OCI-LY1 (cell line): ENCODE data around the gene GULP1.

Source experiments
- H2AFZ ChIP-seq: fragments of 200-600 bp; sonication (generic), shearing (Covaris generic); 2 replicates; pipeline ENCODE4 v1.6.0; 2014; ENCODE audit warnings: antibody characterized with exemption, mild to moderate bottlenecking, low read length
- H3F3A ChIP-seq: fragments of 200-600 bp; sonication (generic), shearing (Covaris generic); 2 replicates; pipeline ENCODE4 v1.6.0; 2014; ENCODE audit warnings: mild to moderate bottlenecking, antibody characterized with exemption, low read length, moderate library complexity; ENCODE audit not compliant: insufficient read depth
- H3K27ac ChIP-seq: fragments of 200-600 bp; sonication (generic); 2 replicates; pipeline ENCODE4 v1.5.1; 2014; ENCODE audit warnings: low read length, mixed run types, mild to moderate bottlenecking, low read depth; ENCODE audit not compliant: poor library complexity, severe bottlenecking
- H3K27me3 ChIP-seq: fragments of 200-600 bp; sonication (generic); 2 replicates; pipeline ENCODE4 v1.6.0; 2014; ENCODE audit warnings: antibody characterized with exemption, mild to moderate bottlenecking, low read length, moderate library complexity; ENCODE audit not compliant: insufficient read depth
- H3K36me3 ChIP-seq: fragments of 200-600 bp; sonication (generic); 2 replicates; pipeline ENCODE4 v1.6.1; 2014; ENCODE audit warnings: mild to moderate bottlenecking, antibody characterized with exemption, low read length, moderate library complexity, mixed read lengths; ENCODE audit not compliant: insufficient read depth
- H3K4me1 ChIP-seq: fragments of 200-600 bp; sonication (generic); 2 replicates; pipeline ENCODE4 v1.5.1; 2014; ENCODE audit warnings: mild to moderate bottlenecking, low read length, moderate library complexity; ENCODE audit not compliant: insufficient read depth, severe bottlenecking
- H3K4me2 ChIP-seq: fragments of 200-600 bp; sonication (generic), shearing (Covaris generic); 2 replicates; pipeline ENCODE4 v1.6.1; 2014; ENCODE audit warnings: low read length
- H3K4me3 ChIP-seq: fragments of 200-600 bp; sonication (generic); 2 replicates; pipeline ENCODE4 v1.5.1; 2014; ENCODE audit warnings: low read length, low read depth, mild to moderate bottlenecking, mixed read lengths; ENCODE audit not compliant: poor library complexity, severe bottlenecking
- H3K79me2 ChIP-seq: fragments of 200-600 bp; shearing (Covaris generic); 2 replicates; pipeline ENCODE4 v1.6.1; 2016; ENCODE audit warnings: mixed run types, low read length, mixed read lengths; ENCODE audit not compliant: insufficient read depth
- H3K9ac ChIP-seq: fragments of 200-600 bp; sonication (generic), shearing (Covaris generic); 2 replicates; pipeline ENCODE4 v1.6.1; 2014; ENCODE audit warnings: mild to moderate bottlenecking, low read length, mixed read lengths
- H3K9me2 ChIP-seq: fragments of 200-600 bp; sonication (generic), shearing (Covaris generic); 2 replicates; pipeline ENCODE4 v1.6.1; 2014; ENCODE audit warnings: low read depth, mild to moderate bottlenecking, low read length, mixed read lengths
- H3K9me3 ChIP-seq: fragments of 200-600 bp; shearing (Covaris generic); 2 replicates; pipeline ENCODE4 v1.6.1; 2014; ENCODE audit warnings: low read length, mixed read lengths
- H4K20me1 ChIP-seq: fragments of 200-600 bp; sonication (generic), shearing (Covaris generic); 2 replicates; pipeline ENCODE4 v1.6.0; 2016; ENCODE audit warnings: mild to moderate bottlenecking, low read length; ENCODE audit not compliant: insufficient read depth
- EZH2 ChIP-seq: fragments of 200-600 bp; sonication (generic), shearing (Covaris generic); IDR thresholded peaks from 2 replicates; pipeline ENCODE4 v1.8.0; 2017; ENCODE audit warnings: borderline replicate concordance, mixed run types, mild to moderate bottlenecking, antibody characterized with exemption, low read length, moderate library complexity, mixed read lengths
- TF ChIP-seq, protein P1 (sequence below): fragments of 200-600 bp; sonication (generic), shearing (Covaris generic); IDR thresholded peaks from 2 replicates; pipeline ENCODE4 v1.5.1; 2017; ENCODE audit warnings: mild to moderate bottlenecking, antibody characterized with exemption, low read length, moderate library complexity, mixed read lengths

Gene GULP1

DNA sequence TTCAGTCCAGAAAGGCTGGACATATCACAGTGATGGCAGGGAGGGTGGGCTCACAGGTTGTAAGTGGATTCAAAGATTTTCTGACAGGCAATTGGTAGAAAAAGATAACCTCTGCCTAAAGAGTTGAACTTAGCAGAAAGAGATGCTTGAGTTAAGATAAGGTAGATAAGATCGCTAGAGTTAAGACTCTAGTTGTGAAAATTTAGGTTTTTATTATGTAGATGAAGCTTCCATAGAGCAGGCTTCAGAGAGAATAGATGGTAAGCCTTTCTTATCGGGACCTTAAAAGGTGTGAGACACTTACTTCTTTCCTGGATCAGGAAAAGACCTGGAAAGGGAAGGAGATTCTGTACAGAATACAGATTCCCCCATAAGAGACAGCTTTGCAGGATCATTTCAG lies 134.4 kb downstream of the GULP1 start:
- TF ChIP-seq, protein P1, sequence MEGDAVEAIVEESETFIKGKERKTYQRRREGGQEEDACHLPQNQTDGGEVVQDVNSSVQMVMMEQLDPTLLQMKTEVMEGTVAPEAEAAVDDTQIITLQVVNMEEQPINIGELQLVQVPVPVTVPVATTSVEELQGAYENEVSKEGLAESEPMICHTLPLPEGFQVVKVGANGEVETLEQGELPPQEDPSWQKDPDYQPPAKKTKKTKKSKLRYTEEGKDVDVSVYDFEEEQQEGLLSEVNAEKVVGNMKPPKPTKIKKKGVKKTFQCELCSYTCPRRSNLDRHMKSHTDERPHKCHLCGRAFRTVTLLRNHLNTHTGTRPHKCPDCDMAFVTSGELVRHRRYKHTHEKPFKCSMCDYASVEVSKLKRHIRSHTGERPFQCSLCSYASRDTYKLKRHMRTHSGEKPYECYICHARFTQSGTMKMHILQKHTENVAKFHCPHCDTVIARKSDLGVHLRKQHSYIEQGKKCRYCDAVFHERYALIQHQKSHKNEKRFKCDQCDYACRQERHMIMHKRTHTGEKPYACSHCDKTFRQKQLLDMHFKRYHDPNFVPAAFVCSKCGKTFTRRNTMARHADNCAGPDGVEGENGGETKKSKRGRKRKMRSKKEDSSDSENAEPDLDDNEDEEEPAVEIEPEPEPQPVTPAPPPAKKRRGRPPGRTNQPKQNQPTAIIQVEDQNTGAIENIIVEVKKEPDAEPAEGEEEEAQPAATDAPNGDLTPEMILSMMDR = no peak
- no peak for TF ChIP-seq EZH2
- no peaks in the 10 kb centered on the region for H3F3A ChIP-seq
- H2AFZ ChIP-seq = no peak overlapping the region
- no peaks in the 10 kb centered on the region for H3K36me3 ChIP-seq
- no peaks in the 10 kb centered on the region for H3K79me2 ChIP-seq
- H3K4me1 ChIP-seq = no peaks in the 10 kb centered on the region
- H3K4me2 ChIP-seq = no peak overlapping the region
- H4K20me1 ChIP-seq = no peaks in the 10 kb centered on the region
- H3K9me2 ChIP-seq = no peaks in the 10 kb centered on the region
- no peak overlapping the region for H3K27ac ChIP-seq
- H3K9me3 ChIP-seq = no peaks in the 10 kb centered on the region
- no peak overlapping the region for H3K9ac ChIP-seq
- no peaks in the 10 kb centered on the region for H3K27me3 ChIP-seq
- H3K4me3 ChIP-seq = no peak overlapping the region

DNA sequence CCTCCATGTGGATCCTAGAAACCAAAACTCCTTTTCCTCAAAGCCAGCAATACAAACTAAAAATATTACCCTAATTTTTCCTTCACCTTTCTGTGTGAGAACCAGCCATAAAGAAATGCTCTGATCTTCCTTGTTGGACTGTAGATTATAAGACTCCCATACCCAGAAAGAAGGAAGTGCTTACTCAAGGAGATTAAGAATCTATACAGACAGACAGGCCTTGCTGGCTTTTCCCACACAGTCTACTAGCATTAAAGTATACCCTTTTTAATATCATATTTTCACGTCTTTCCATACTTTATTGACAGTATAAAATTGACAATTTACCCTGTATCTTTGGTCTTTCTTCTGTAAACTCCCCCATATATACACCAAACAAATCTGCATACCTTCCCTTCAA lies 139.0 kb downstream of the GULP1 start:
- no peak overlapping the region for H2AFZ ChIP-seq

DNA sequence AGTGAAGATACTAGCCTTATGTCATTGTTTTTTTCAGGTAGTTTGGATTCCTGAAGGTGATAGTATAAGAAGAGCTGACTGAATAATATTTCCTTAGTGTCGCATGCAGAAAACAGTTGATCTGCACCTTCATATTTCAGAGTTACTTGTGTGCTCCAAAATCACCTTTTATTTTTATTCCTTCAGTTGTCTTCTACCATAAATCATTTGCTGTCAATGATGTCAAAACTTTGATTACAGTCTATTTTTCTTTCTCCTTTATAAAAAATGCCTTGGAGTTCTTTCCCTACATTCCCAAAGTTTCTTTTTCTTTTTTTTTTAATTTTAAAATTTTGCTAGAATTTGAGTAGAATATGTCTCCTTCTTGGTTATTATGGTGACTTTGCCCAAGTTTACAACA lies 142.3 kb downstream of the GULP1 start:
- no peaks in the 10 kb centered on the region for H3K27me3 ChIP-seq
- no peaks in the 10 kb centered on the region for H3K4me1 ChIP-seq
- no peaks in the 10 kb centered on the region for H4K20me1 ChIP-seq
- no peak overlapping the region for H3K4me2 ChIP-seq
- no peak overlapping the region for H3K27ac ChIP-seq
- H3K9me3 ChIP-seq = no peaks in the 10 kb centered on the region
- H3K9ac ChIP-seq = no peak overlapping the region
- TF ChIP-seq, protein P1 = no peak
- no peak for TF ChIP-seq EZH2
- no peak overlapping the region for H3K4me3 ChIP-seq
- H3K9me2 ChIP-seq = no peaks in the 10 kb centered on the region
- H3K36me3 ChIP-seq = no peaks in the 10 kb centered on the region
- no peaks in the 10 kb centered on the region for H3K79me2 ChIP-seq
- H3F3A ChIP-seq = no peaks in the 10 kb centered on the region
- no peak overlapping the region for H2AFZ ChIP-seq

More for the DNA sequence above, 139.0 kb downstream of the GULP1 start:
- no peak overlapping the region for H3K27ac ChIP-seq
- no peaks in the 10 kb centered on the region for H3K36me3 ChIP-seq
- H3K9me2 ChIP-seq = no peaks in the 10 kb centered on the region
- H3K27me3 ChIP-seq = no peaks in the 10 kb centered on the region
- H3F3A ChIP-seq = no peaks in the 10 kb centered on the region
- no peak overlapping the region for H3K9ac ChIP-seq
- H3K4me2 ChIP-seq = no peak overlapping the region
- no peaks in the 10 kb centered on the region for H3K9me3 ChIP-seq
- H3K79me2 ChIP-seq = no peaks in the 10 kb centered on the region
- no peak overlapping the region for H3K4me3 ChIP-seq
- TF ChIP-seq, protein P1 = no peak
- no peak for TF ChIP-seq EZH2
- H3K4me1 ChIP-seq = no peaks in the 10 kb centered on the region
- H4K20me1 ChIP-seq = no peaks in the 10 kb centered on the region
